K562 (cell line): ENCODE data around the gene SIGMAR1. TPM values are rescaled to one million over a fixed set of nuclear protein-coding genes. Genes with fewer than 3 reads are reported as not detected.

Source experiments
- CCNT2 ChIP-seq: IDR thresholded peaks from 2 replicates; pipeline ENCODE4 v1.6.1; 2011; ENCODE audit warnings: borderline replicate concordance, low read depth, mild to moderate bottlenecking, moderate library complexity, mixed read lengths, low read length; ENCODE audit not compliant: insufficient read length; ENCODE audit errors: extremely low read depth
- ESRRB ChIP-seq: fragments of 250-450 bp; sonication (Bioruptor Pico); IDR thresholded peaks from 2 replicates; pipeline ENCODE4 v1.5.0; 2020; ENCODE audit warnings: mild to moderate bottlenecking, moderate library complexity, borderline replicate concordance
- FOXJ2 ChIP-seq: fragments of 200-800 bp; sonication (Bioruptor generic); IDR thresholded peaks from 2 replicates; pipeline ENCODE4 v1.6.1; 2016; ENCODE audit warnings: missing genetic modification characterization, missing compliant biosample characterization
- HDAC6 ChIP-seq: IDR thresholded peaks from 2 replicates; pipeline ENCODE4 v1.6.1; 2012; ENCODE audit warnings: low read depth, mild to moderate bottlenecking, control low read depth, inconsistent platforms, low read length, moderate library complexity
- MAZ ChIP-seq, 2 experiments: fragments of 450-650 bp in 1 of 2; sonication (generic) in 1 of 2; formaldehyde crosslinking; IDR thresholded peaks in 1 of 2; conservative IDR thresholded peaks in 1 of 2; 2 replicates each; pipeline versions ENCODE4 v1.4.0 to v1.5.0; 2020; ENCODE audit warnings: mild to moderate bottlenecking in 1 of 2, missing genetic modification reagents in 1 of 2
- RAD51 ChIP-seq: fragments of 450-650 bp; IDR thresholded peaks from 2 replicates; pipeline ENCODE4 v1.7.1; 2016; ENCODE audit warnings: low read depth, mild to moderate bottlenecking, borderline replicate concordance
- SMARCC2 ChIP-seq: fragments of 450-650 bp; IDR thresholded peaks from 2 replicates; pipeline ENCODE4 v1.6.1; 2017; ENCODE audit warnings: antibody characterized with exemption, moderate library complexity, mild to moderate bottlenecking, low read depth
- SPI1 ChIP-seq: IDR thresholded peaks from 2 replicates; pipeline ENCODE4 v1.6.1; 2011; ENCODE audit warnings: low read depth, low read length, control low read depth, borderline replicate concordance
- SRSF7 ChIP-seq: fragments of 200-400 bp; formaldehyde crosslinking; optimal IDR thresholded peaks from 2 replicates; pipeline ENCODE3; 2017; ENCODE audit warnings: mild to moderate bottlenecking, low read depth, low read length
- YY1 ChIP-seq, 3 experiments: IDR thresholded peaks; 2 replicates each; pipeline ENCODE4 v1.6.1; 2011; ENCODE audit warnings: low read length in 2 of 3, mild to moderate bottlenecking in 2 of 3, moderate library complexity in 2 of 3, borderline replicate concordance in 1 of 3, control low read depth in 1 of 3, low read depth in 1 of 3; ENCODE audit not compliant: insufficient read depth in 3 of 3, insufficient replicate concordance in 2 of 3, control insufficient read depth in 1 of 3, insufficient read length in 1 of 3; ENCODE audit errors: extremely low read depth in 1 of 3
- ZKSCAN1 ChIP-seq: fragments of 150-350 bp; IDR thresholded peaks from 2 replicates; pipeline ENCODE4 v1.6.1; 2016; ENCODE audit warnings: low read depth, low read length
- ZNF511 ChIP-seq: sonication (generic); formaldehyde crosslinking; IDR thresholded peaks from 2 replicates; pipeline ENCODE4 v1.8.0; 2022; ENCODE audit warnings: mild to moderate bottlenecking, missing genetic modification reagents
- ZNF584 ChIP-seq: fragments of 200-800 bp; sonication (Bioruptor generic); IDR thresholded peaks from 2 replicates; pipeline ENCODE4 v1.6.1; 2016; ENCODE audit warnings: low read depth, mild to moderate bottlenecking, missing genetic modification characterization, missing compliant biosample characterization
- polyA plus RNA-seq, 8 experiments: library from polyadenylated mRNA; depleted of rRNA in 4 of 8; stranded (reverse) in 5 of 8; unstranded in 3 of 8; fragments of >200 nt; fragmentation: Nextera tagmentation in 2 of 8; fragmentation: Illumina TruSeq in 1 of 8; extraction: Ambion mirVana in 2 of 8; extraction: Trizol in 1 of 8; gene quantifications; 2 replicates each; pipeline versions ENCODE4 v1.2.1 to v1.2.3, GENCODE V29; 2011 to 2014; ENCODE audit warnings: inconsistent platforms in 1 of 8, missing spikeins in 1 of 8
- total RNA-seq, 7 experiments: library from RNA; depleted of rRNA in 6 of 7; stranded (reverse); fragments of >200 nt in 6 of 7; fragmentation: Illumina TruSeq in 2 of 7; extraction: Trizol in 2 of 7; gene quantifications; 2 replicates each; pipeline versions ENCODE4 v1.2.1 to v1.2.3, GENCODE V29; 2011 to 2021; ENCODE audit warnings: low replicate concordance in 1 of 7
- TF ChIP-seq, protein P1 (sequence below): sonication (generic); formaldehyde crosslinking; IDR thresholded peaks from 2 replicates; pipeline ENCODE4 v1.8.1; 2023; ENCODE audit warnings: missing genetic modification reagents, mild to moderate bottlenecking, borderline replicate concordance
- TF ChIP-seq, protein P2 (sequence below): fragments of 450-650 bp; IDR thresholded peaks from 2 replicates; pipeline ENCODE4 v1.6.1; 2017; ENCODE audit warnings: mild to moderate bottlenecking, moderate library complexity
- TF ChIP-seq, protein P3 (sequence below): fragments of 250-450 bp; sonication (Bioruptor Pico); IDR thresholded peaks from 2 replicates; pipeline ENCODE4 v1.5.0; 2020; ENCODE audit warnings: mild to moderate bottlenecking, borderline replicate concordance

Gene SIGMAR1
- total and polyA plus RNA-seq, 9 of the 15 experiments (the other 6 are each of a cell fraction or from before 2014, with no cell fraction given), result 6.9 to 80.0 (median 35.2) TPM

- TF ChIP-seq ZNF511 (CRISPR knock-in tag), result peak; percentile 28; the same call in 1 of the 2 replicates
- TF ChIP-seq SMARCC2, result no peak
- no peak for TF ChIP-seq FOXJ2 (tag)
- TF ChIP-seq ESRRB (CRISPR knock-in tag), result no peak
- TF ChIP-seq MAZ (CRISPR knock-in tag; conservative IDR thresholded peaks at IDR 0.05 in 1 of 2, IDR thresholded peaks at IDR 0.05 in 1 of 2), result peak; percentile 41 to 42; a peak in 1 of 4 replicates
- TF ChIP-seq, protein P1, sequence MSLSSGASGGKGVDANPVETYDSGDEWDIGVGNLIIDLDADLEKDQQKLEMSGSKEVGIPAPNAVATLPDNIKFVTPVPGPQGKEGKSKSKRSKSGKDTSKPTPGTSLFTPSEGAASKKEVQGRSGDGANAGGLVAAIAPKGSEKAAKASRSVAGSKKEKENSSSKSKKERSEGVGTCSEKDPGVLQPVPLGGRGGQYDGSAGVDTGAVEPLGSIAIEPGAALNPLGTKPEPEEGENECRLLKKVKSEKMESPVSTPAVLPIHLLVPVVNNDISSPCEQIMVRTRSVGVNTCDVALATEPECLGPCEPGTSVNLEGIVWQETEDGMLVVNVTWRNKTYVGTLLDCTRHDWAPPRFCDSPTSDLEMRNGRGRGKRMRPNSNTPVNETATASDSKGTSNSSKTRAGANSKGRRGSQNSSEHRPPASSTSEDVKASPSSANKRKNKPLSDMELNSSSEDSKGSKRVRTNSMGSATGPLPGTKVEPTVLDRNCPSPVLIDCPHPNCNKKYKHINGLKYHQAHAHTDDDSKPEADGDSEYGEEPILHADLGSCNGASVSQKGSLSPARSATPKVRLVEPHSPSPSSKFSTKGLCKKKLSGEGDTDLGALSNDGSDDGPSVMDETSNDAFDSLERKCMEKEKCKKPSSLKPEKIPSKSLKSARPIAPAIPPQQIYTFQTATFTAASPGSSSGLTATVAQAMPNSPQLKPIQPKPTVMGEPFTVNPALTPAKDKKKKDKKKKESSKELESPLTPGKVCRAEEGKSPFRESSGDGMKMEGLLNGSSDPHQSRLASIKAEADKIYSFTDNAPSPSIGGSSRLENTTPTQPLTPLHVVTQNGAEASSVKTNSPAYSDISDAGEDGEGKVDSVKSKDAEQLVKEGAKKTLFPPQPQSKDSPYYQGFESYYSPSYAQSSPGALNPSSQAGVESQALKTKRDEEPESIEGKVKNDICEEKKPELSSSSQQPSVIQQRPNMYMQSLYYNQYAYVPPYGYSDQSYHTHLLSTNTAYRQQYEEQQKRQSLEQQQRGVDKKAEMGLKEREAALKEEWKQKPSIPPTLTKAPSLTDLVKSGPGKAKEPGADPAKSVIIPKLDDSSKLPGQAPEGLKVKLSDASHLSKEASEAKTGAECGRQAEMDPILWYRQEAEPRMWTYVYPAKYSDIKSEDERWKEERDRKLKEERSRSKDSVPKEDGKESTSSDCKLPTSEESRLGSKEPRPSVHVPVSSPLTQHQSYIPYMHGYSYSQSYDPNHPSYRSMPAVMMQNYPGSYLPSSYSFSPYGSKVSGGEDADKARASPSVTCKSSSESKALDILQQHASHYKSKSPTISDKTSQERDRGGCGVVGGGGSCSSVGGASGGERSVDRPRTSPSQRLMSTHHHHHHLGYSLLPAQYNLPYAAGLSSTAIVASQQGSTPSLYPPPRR, result no peak
- no peak for TF ChIP-seq SPI1
- TF ChIP-seq, protein P2, sequence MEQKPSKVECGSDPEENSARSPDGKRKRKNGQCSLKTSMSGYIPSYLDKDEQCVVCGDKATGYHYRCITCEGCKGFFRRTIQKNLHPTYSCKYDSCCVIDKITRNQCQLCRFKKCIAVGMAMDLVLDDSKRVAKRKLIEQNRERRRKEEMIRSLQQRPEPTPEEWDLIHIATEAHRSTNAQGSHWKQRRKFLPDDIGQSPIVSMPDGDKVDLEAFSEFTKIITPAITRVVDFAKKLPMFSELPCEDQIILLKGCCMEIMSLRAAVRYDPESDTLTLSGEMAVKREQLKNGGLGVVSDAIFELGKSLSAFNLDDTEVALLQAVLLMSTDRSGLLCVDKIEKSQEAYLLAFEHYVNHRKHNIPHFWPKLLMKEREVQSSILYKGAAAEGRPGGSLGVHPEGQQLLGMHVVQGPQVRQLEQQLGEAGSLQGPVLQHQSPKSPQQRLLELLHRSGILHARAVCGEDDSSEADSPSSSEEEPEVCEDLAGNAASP, result no peak
- no peak for TF ChIP-seq ZKSCAN1
- TF ChIP-seq, protein P3, sequence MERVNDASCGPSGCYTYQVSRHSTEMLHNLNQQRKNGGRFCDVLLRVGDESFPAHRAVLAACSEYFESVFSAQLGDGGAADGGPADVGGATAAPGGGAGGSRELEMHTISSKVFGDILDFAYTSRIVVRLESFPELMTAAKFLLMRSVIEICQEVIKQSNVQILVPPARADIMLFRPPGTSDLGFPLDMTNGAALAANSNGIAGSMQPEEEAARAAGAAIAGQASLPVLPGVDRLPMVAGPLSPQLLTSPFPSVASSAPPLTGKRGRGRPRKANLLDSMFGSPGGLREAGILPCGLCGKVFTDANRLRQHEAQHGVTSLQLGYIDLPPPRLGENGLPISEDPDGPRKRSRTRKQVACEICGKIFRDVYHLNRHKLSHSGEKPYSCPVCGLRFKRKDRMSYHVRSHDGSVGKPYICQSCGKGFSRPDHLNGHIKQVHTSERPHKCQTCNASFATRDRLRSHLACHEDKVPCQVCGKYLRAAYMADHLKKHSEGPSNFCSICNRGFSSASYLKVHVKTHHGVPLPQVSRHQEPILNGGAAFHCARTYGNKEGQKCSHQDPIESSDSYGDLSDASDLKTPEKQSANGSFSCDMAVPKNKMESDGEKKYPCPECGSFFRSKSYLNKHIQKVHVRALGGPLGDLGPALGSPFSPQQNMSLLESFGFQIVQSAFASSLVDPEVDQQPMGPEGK (CRISPR knock-in tag), result no peak
- TF ChIP-seq ZNF584, result no peak
- no peak for TF ChIP-seq YY1 (IDR thresholded peaks at IDR 0.05; ENCODE audit: borderline replicate concordance in 1 of 3, control insufficient read depth in 1 of 3, extremely low read depth in 1 of 3, insufficient read depth in 3 of 3, insufficient read length in 1 of 3, insufficient replicate concordance in 2 of 3, low read depth in 1 of 3, low read length in 2 of 3)
- no peak for TF ChIP-seq CCNT2
- TF ChIP-seq SRSF7, result no peak
- TF ChIP-seq RAD51, result no peak
- TF ChIP-seq HDAC6, result no peak
These were observed 28.0 kb upstream of the SIGMAR1 start (continued) for GRCh38 chr9:34665381-34666250.
